ENCODE data around the gene B3GAT3. TPM values are rescaled to one million over a fixed set of nuclear protein-coding genes. Genes with fewer than 3 reads are reported as not detected.

Gene B3GAT3
- total and polyA plus RNA-seq, 12 donors, result 5.9 to 83.3 (median 35.6) TPM

- WGBS, 4 donors, result 56 to 78% (median 70%) methylated on average over 4 of the region's 4 CpGs
- no peak overlapping the region for H3K4me3 ChIP-seq
- no peak for DNase-seq
- H3K27me3 ChIP-seq, result no peaks in the 10 kb centered on the region
- no peak overlapping the region for H3K27ac ChIP-seq
- no peaks in the 10 kb centered on the region for H3K9me3 ChIP-seq (replicated peaks in 1 of 3)
- peaks cover 12 to 18% of the 10 kb centered on the region in 2 donors for H3K4me1 ChIP-seq (replicated peaks in 1 of 2)
- peaks cover 0 to 42% of the 10 kb centered on the region in 2 donors for H3K36me3 ChIP-seq (replicated peaks in 1 of 2)
- TF ChIP-seq CTCF (IDR thresholded peaks at IDR 0.05), result no peak
- TF ChIP-seq POLR2A (IDR thresholded peaks at IDR 0.05), result no peak
- intact Hi-C loops (cut with DNase I), result no loop called here
These were observed 14.1 kb downstream of the B3GAT3 start for GRCh38 chr11:62607714-62608113.

GRCh38 chr11:62605902-62606301, 15.9 kb downstream of the B3GAT3 start:
- DNase-seq, result no peak
- TF ChIP-seq POLR2A (IDR thresholded peaks at IDR 0.05) (no peak), CTCF (IDR thresholded peaks at IDR 0.05) (no peak)
- H3K4me3 ChIP-seq, result no peak overlapping the region
- intact Hi-C loops (cut with DNase I), result no loop called here
- no peaks in the 10 kb centered on the region for H3K9me3 ChIP-seq (replicated peaks in 1 of 3)
- H3K4me1 ChIP-seq (replicated peaks in 1 of 2), result peaks cover 8 to 16% of the 10 kb centered on the region in 2 donors
- 92 to 96% (median 93%) methylated on average over 15 of the region's 15 CpGs for WGBS, 4 donors
- no peaks in the 10 kb centered on the region for H3K27me3 ChIP-seq
- H3K27ac ChIP-seq, result no peak overlapping the region
- peaks cover 0 to 42% of the 10 kb centered on the region in 2 donors for H3K36me3 ChIP-seq (replicated peaks in 1 of 2)

- peaks cover 8 to 16% of the 10 kb centered on the region in 2 donors for H3K4me1 ChIP-seq (replicated peaks in 1 of 2)
- 83 to 87% (median 86%) methylated on average over 4 to 6 of the region's 6 CpGs for WGBS, 4 donors
- no peak overlapping the region for H3K27ac ChIP-seq
- H3K36me3 ChIP-seq (replicated peaks in 1 of 2), result peaks cover 0 to 40% of the 10 kb centered on the region in 2 donors
- intact Hi-C loops (cut with DNase I), result no loop called here
- no peaks in the 10 kb centered on the region for H3K27me3 ChIP-seq
- TF ChIP-seq POLR2A (IDR thresholded peaks at IDR 0.05) (no peak), CTCF (IDR thresholded peaks at IDR 0.05) (no peak)
- H3K9me3 ChIP-seq (replicated peaks in 1 of 3), result no peaks in the 10 kb centered on the region
- H3K4me3 ChIP-seq, result no peak overlapping the region
- no peak for DNase-seq
These were observed 16.3 kb downstream of the B3GAT3 start for GRCh38 chr11:62605467-62605866.

- peaks cover 0 to 38% of the 10 kb centered on the region in 2 donors for H3K36me3 ChIP-seq (replicated peaks in 1 of 2)
- 85 to 89% (median 87%) methylated on average over 12 to 13 of the region's 13 CpGs for WGBS, 4 donors
- DNase-seq, result no peak
- no peak overlapping the region for H3K4me3 ChIP-seq
- intact Hi-C loops (cut with DNase I), result no loop called here
- H3K9me3 ChIP-seq (replicated peaks in 1 of 3), result no peaks in the 10 kb centered on the region
- TF ChIP-seq POLR2A (IDR thresholded peaks at IDR 0.05) (no peak), CTCF (IDR thresholded peaks at IDR 0.05) (no peak)
- no peaks in the 10 kb centered on the region for H3K27me3 ChIP-seq
- H3K4me1 ChIP-seq (replicated peaks in 1 of 2), result peaks cover 16 to 19% of the 10 kb centered on the region in 2 donors
- H3K27ac ChIP-seq, result no peak overlapping the region
These were observed 17.2 kb downstream of the B3GAT3 start for GRCh38 chr11:62604460-62605120.
